GM21786 (cell line): ENCODE measurements around the gene DNAJC24.
"Not testable (repeated sequence)": the region's sequence is repeated elsewhere in the genome, so short reads cannot be mapped to it uniquely, and the experiment has no call there.

Source experiments
- ATAC-seq: cut with Tn5 transposase; IDR thresholded peaks from one replicate; pipeline ENCODE4 v1.9.1; 2021; ENCODE audit not compliant: unreplicated experiment

The DNAJC24 gene, protein sequence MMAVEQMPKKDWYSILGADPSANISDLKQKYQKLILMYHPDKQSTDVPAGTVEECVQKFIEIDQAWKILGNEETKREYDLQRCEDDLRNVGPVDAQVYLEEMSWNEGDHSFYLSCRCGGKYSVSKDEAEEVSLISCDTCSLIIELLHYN

DNA sequence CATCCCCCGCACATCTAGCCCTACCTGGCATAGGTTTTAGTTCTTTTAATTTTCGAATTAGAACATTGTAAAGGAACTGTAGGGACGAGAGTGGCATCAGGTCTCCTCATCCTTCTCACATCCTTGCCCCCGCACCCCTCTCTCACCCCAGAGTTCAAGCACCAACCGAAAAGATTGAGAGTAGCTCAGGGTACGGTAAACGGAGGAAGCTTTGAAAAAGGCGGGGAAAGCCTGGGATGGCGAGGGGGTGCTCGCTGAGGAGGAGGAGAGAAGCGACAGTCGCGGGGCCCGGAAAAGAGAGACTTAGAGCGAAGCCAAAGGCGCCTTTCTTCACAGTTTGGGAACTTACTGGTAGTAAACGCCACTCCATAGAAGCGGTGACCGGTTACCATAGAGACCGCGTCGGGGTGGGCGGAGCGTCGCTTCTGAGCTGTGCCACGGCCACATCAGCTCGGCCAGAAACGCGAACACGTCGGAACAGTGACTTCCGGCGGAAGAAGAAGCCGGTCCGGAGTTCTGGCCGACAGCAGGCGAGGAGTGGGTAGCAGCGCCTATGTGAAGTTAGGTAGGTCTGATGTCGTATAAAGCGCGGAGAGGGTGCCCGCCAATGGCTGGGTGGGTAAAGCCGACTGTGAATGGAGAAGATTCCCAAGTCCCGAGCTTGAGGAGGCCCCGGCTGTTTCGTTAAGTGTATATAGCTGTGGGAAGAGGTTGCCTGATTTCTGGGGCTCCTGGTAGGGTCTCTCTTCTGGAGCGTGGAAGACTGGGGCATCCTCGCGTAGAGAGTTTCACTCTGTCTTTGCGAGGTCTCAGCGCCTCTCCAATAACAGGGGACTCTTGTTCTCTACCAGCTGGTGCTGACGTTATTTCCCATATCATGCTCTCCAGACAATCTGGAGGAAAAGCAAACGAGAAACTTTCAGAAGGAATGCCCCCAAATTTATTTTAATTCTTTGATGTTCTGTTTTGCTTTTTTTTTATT is at the start of gene DNAJC24, which contains the start of gene DCDC1:
TSS of gene DNAJC24 (plus strand) at position 513 of the 982 bp plus-strand sequence. CDS start 889 bp downstream, outside the sequence.
TSS of gene DCDC1 (minus strand) at position 392 of the 982 bp plus-strand sequence. CDS start 41,459 bp downstream, outside the sequence.
- ATAC-seq: peak; percentile 99

DNA sequence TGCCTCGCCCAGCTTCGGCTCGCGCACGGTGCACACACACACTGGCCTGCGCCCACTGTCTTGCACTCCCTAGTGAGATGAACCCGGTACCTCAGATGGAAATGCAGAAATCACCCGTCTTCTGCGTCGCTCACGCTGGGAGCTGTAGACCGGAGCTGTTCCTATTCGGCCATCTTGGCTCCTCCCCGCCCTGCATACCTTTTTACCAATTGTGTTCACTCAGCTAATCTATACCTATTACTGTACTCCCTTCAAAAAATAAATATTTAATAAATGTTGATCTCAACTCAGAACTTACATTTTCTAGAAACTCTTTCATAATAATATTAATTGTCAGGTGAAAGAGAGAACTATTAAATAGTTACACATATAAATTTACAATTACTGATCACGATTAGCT is 48.2 kb upstream of the DNAJC24 start:
- ATAC-seq: not testable (repeated sequence)

DNA sequence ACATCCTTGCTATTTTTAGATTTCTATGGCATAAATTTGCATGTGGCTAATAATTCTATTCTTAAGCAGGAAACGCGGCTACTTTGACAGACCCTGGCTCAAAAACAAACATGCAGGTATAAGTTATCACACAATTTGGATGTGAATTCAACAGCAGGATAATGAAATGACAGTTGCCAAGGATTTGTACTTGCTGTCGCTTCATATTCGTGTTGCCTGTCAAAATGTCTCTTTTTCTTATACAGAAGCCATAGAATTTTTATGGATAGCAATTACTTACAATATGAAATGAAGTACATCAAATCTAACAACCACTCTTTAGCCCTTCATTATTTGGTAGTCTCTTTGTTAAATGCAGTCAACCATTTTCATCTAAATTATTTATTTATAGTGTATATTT is 46.5 kb upstream of the DNAJC24 start:
- ATAC-seq: no peak

DNA sequence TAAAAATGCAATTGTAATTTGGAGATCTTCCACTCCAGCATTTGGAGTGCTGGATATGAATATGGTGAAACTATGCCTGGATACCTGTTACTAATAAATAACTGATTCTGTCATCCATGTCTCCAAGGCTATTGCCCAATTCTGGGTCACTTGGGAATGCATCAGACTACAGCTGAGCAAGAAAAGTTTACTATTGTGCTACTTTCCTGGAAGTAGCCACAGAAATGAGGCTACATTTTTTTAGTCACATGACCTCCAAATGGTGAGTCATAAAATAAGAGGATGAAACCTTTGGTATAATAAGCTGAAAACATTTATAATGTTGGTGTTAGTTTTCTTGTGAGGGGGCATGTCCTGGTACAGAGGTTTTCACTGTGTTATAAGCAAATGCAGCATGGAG is 44.5 kb upstream of the DNAJC24 start:
- ATAC-seq: no peak

DNA sequence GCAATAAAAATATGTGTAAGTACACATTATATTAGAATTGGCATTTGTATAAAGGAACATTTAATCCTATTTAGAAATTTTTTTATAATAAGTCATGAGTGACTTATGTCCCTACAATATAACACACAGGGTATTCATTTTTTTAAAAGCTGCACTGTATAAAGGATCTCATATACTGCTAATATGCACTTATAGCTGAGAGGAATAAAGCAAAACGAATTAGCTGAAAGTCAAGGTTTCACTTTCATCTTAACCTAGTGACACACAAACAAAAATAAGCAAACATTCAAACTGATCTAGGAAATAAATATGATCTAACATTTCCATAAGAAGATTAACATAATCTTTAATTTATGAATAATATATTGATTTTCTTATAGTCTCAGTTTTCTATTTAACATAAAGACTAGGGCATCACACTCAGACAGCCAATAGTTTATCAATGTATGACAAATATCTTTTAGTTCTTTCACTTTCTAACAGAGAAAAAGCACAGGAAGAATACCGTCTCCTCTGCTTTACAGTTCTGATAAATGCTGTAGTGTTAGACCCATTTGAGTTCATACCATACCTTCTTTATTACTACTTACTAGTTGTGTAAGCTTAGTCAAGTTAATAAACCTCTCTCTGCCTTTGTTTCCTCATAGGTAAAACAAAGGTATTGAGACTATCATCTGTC is 43.1 kb upstream of the DNAJC24 start:
- peak; percentile 67 for ATAC-seq

DNA sequence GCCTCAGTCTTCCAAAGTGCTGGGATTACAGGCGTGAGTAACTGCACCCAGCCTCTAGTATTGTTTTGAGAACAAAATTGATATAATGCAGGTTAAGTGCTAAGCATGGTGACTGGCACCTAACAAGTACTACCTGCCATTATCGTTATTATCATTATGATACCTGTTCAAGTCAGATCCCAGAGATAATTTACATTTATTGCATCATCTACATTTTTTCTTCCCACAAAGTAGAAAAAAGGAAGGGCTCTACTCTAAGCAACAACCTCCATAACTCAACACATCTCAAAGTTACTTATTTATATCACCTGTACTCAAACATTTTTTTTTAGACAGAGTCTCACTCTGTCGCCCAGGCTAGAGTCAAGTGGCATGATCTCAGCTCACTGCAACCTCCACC is 42.2 kb upstream of the DNAJC24 start:
- ATAC-seq: no peak

DNA sequence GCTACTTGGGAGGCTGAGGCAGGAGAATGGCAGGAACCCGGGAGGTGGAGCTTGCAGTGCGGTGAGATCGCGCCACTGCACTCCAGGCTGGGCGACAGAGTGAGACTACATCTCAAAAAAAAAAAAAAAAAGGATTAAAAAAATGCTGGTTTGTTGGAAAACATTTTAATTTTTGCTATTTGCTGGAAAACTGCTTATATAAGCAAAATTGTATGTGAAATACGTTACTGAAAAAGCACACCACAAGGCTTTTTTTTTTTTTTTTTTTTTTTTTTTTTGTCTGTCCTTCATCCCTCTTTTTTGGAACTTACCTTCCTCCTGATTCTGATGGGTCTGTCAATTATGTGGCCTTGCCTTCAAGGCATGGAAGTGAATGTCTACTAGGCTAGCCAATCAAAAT is 41.0 kb upstream of the DNAJC24 start:
- no peak for ATAC-seq

DNA sequence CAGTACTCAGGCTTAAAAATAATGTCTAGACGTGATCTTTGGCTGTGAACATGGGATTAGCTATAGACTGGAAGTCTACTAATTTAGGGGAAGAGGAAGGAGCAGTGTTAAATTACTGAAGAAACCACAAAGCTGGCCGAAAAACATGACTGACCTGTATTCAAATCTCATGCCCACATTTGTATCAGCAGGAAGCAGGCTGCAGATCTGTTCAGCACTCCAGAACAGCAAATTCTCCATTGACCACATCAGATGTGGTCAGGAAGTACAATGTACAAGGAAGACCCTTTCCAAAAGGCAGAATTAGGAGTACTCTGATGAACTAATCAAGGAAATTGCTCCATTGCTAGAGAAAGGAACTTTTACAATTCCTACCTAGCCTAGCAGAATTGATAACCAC is 31.9 kb upstream of the DNAJC24 start:
- ATAC-seq: no peak

DNA sequence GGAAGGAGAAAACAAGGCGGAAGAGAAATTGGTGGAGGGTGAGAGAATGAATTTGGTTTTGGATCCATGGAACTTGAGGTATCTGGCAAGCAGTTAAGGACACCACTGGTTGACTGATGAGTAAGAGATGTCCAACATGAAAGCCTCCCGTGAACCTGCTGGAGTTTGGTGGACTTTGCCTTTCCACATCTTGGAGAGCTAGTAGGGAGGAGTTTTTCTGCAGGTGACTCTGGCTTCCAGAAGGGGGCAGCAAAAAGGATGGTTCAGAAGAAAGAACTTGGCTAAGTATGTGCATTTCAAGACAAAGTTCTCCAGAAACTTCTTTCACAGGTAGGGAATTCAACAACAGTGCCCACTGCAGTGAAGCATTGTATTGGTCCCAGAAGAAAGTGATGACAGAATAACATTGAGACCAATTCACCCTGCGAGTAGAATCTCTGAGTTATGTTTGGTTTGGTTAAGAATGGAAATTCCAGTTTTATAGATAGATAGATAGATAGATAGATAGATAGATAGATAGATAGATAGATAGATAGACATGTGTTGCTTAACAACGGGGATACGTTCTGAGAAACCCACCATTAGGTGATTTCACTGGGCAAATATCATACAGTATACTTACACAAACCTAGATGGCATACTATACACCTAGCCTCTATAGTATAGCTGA is 28.6 kb upstream of the DNAJC24 start:
- peak; percentile 48 for ATAC-seq

DNA sequence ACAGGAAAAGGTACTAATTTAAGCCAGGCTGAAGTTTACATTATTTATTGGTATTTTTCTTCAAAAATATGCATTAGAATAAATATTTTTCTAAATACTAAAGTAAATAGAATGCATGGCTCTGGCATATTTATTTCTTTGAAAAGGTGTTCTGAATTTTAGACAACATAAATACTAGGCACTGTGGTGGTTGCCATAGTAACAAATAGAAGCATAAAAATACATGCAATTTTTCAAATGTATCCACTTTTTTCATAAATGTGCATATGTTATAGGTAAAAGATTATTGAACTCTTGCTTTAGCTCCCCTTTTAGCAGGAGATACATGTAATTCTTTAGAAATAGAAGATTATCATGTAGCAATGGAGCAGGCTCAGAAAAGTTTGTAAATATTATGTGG is 18.5 kb upstream of the DNAJC24 start:
- ATAC-seq: no peak

DNA sequence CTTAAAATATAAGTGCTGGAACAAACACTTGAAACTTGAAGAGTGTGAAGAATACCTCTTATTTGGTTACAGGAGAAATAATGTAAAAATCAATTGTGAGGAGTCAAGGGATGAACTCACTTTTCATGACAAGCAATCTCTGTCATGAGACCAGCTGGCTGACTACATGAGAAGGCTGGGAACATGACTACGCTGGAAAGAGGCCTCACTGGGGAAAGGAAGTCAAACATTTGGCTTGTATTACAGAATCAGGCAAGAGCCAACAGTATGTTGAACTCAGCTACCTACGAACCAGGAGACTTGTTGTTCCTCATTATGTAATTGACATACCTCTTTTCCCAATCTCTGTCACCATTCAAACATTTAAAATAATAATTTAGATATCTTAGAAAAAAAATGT is 14.5 kb upstream of the DNAJC24 start:
- no peak for ATAC-seq

DNA sequence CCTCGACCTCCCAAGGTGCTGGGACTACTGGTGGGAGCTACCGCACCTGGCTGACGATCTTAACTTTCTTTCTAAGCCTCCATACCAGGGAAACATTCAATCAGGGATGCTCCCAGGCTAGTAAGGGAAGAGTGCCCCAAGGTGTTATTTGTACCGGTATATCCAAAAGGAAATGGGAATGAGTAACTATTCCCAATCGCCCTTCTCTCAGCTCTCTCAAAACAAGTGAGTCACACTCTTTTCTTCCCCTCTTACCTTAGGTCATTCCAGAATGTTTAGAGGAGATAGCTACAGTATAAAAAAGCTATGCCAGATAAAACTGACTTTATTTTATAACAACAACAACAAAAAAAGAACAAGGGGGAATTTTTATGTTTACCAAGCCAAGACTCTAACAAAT is 13.8 kb upstream of the DNAJC24 start:
- no peak for ATAC-seq

DNA sequence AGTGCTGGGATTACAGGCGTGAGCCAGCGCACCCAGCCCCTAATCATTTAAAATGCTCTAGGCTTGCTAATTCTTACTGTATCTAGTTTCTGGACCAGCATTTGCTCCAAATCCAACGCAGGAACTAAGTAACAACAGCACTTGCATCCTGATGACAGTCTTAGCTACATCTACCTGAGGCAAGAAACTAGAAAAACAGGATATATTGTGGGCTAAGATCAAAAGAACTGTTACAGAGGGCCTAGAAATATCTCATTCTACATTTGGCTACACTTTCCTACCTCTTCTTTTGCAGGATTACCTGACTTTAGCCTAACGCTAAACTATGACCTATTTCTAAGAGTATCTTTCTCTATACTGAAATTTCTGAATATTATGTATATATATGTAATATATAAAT is 7.9 kb upstream of the DNAJC24 start:
- no peak for ATAC-seq

DNA sequence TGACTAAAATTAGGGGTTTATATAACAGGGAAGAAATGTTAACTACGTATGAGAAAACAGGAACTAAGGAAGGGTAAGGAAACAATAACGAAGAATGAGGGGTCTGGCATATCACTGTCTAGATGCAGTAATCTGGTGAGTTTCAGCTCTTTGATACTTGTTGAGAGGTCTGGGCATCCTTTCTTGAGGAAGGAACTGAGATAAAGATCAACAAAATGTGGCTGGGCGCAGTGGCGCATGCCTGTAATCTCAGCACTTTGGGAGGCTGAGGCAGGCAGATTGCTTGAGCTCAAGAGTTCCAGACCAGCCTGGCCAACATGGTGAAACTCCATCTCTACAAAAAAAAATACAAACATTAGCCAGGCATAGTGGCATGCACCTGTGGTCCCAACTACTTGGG is 2.9 kb upstream of the DNAJC24 start:
- ATAC-seq: no peak

DNA sequence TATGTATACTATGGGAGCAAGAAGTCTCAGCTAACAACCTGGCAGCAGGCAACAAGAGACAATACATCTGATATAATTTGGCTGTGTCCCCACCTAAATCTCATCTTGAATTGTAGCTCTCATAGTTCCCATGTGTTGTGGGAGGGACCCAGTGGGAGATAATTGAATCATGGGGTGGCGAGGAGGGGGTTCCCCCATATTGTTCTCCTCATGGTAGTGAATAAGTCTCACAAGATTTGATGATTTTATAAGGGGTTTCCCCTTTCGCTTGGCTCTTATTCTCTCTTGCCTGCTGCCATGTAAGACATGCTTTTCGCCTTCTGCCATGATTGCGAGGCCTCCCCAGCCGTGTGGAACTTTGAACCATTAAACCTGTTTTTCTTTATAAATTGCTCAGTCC is 6.2 kb downstream of the DNAJC24 start:
- ATAC-seq: no peak

DNA sequence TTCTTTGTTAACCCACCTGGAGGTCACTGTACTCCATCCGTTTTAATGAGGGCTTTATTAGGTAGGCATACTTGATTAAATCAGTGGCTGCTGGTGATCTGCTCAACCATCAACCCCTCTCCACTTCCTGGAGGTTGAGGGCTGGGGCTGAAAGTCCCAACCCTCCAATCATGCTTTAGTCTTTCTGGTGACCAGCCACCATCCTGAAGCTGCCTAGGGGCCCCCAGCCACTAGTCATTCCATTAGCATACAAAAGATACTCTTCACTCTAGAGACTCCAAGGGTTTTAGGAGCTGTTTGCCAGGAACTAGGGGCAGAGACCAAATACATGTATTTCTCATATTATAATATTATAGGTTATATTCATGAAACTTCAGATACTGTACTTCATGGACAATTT is 13.5 kb downstream of the DNAJC24 start:
- no peak for ATAC-seq

DNA sequence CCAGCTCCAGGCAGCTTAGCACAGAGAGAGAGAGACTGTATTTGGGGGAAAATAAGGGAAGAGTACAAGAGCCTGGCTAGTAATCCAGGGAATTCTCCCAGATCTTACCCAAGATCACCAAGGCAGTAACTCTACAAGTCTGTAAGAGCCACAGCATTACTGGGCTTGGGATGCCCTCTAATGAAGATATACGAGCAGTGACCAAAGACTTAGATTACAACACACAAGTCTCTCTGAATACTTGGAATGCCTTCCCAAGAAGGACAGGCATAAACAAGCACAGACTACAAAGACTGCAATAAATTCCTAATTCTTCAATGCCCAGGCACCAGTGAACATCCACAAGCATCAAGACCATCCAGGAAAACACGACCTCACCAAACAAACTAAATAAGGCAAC is 17.7 kb downstream of the DNAJC24 start:
- no peak for ATAC-seq

DNA sequence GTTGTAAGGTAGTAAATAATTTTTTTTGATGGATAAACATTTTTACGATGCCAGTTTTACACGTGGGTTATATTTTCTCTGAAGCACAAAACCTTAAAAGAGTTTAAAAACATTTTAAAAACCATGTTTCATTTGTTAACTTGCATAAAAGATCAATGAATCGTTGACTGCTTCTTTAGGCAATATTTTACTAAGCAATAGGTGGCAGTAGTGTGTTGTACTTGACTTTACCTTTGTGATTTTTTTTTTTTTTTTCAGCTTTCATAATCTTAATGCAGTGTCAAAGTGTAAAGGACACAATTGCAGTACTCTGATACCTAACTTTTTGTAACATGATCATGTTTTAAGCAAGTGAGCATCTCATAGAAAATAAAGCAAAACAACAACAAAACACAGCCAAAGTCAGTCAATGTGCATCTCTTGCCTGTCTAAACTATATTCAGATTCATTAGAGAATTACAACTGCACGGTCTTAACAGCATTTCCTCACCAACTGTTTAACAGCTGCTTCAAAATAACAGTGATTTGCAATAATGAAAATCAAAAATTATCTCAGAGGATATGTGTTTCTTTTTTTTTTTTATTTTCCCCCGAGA is 27.7 kb downstream of the DNAJC24 start:
- no peak for ATAC-seq

DNA sequence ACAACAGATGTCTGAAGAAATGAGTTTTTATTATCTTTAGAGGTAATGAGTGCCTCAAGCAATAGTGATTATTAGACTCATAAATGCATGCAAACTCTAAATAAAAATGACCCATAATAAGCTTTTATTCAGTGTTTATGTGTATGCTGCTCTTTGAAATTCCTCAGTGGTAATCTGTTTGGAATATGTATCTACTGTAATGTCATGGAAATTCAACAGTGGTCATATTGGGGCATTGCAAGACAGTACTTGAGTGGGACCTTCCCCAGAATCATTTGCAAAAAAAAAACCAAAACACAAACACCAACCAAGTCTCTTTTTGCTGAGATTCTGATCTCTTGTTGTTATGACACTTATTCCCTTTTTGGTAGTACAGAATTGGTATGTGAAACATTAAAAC is 35.0 kb downstream of the DNAJC24 start:
- no peak for ATAC-seq

DNA sequence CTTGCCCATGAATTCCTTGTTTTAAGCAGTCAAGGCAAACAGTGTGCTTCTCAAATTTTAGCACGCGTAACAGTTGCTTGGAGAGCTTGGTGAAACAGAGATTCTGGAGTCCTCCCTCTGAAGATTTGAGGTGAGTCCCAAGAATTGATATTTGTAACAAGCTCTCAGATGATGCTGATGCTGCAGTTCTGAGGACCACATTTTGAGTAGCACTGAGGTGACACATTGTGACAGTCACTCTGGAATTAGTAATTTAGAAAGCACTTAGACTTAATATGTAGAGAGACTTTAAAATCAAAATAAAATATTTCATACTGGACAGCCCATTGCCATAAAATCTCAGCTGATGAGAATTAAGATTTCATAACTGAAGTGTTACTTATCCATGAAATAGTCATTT is 38.5 kb downstream of the DNAJC24 start:
- ATAC-seq: no peak

DNA sequence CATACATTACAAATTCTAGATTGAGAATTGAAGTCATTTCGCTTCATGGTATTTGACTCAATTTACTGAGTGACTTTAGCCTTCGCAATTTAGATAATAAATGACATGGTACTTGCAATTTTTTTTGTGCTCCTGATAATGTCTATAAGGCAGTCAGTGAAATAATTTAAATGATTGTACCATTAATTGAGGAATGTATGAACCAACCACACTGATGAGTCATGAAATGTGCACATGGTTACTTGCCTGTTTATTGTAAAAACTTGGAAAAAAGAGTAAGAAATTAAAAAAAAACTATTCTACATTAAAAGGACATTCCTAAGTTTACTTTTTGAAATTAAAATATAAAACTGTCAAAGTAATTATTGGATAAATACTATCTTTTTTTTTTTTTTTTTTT is 43.3 kb downstream of the DNAJC24 start:
- no peak for ATAC-seq
